Loucy (cell line): ENCODE data around the gene ERC1.

Source experiments
- CTCF ChIP-seq: fragments of 200-600 bp; sonication (generic); conservative IDR thresholded peaks from 2 replicates; pipeline ENCODE4 v1.5.1; 2014; ENCODE audit warnings: mild to moderate bottlenecking, antibody characterized with exemption, low read length
- EZH2phosphoT487 ChIP-seq: fragments of 200-600 bp; IDR thresholded peaks from 2 replicates; pipeline ENCODE4 v1.6.1; 2018; ENCODE audit warnings: antibody characterized with exemption, mild to moderate bottlenecking, moderate library complexity, borderline replicate concordance

DNA sequence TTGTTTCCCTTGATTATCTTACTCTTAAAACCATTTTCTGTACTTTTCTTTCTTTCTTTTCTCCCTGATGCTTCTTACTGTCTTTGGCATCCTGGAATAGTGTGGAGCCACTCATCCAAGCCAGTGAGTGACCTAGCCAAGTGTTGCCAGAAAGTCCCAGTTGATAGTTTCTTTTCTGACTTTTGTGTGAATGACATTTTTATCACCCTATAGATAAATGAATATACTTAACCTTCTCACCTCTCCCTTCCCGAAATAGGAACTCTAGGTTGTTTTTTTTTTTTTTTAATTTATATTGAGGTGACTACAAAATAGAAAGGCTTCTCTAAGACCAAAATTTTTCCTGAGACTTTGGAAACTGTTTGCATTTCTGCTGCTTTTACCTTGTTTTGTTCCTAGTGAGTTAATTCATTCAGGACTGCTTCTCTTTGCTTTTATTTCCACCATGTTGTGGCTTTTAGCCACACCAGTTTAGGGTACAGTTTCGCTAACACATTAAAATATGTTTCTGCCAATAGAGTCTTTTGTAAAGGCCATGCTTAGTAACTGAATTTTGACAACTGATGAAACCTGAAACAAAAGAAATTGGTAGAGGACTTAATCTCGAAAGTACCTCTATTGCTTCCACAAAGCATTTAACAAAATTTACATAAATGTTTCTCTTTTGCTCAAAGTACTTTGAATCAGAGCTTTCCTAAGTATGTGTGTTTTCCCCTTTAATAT, 194.6 kb downstream of the ERC1 start:
- no peak for TF ChIP-seq CTCF
- TF ChIP-seq EZH2phosphoT487: no peak
